Posterior cingulate gyrus (tissue), 11 donors: ENCODE results near the gene C11orf58.
A peak's percentile ranks its signal among the peaks of the same experiment; 100 is the strongest.

Experiments used
- DNase-seq, 10 donors: peaks; one replicate each; pipeline versions ENCODE4 v3.0.0 to v3.0.0-alpha.2; 2020 to 2021; ENCODE audit warnings: mixed read lengths in 3 of 10
- intact Hi-C: fragments of 100-400 bp; cut with DNase I; formaldehyde crosslinking; loops from one replicate; pipeline ENCODE4 v1.15.1; 2023

The C11orf58 gene

GRCh38 chr11:16767137-16767536, 28.7 kb downstream of the C11orf58 start:
- DNase-seq = peak in 1 of 10 donors; percentile 49
- intact Hi-C loops = no loop called here

GRCh38 chr11:16767957-16768356, 29.5 kb downstream of the C11orf58 start:
- intact Hi-C loops = no loop called here

GRCh38 chr11:16769386-16769785, 30.9 kb downstream of the C11orf58 start:
- intact Hi-C loops = no loop called here
- DNase-seq = no peak

More at GRCh38 chr11:16767957-16768356, 29.5 kb downstream of the C11orf58 start:
- no peak for DNase-seq

- DNase-seq = no peak
- intact Hi-C loops = no loop called here
These were observed 31.6 kb downstream of the C11orf58 start for GRCh38 chr11:16770016-16770415.

GRCh38 chr11:16771350-16772140, 33.1 kb downstream of the C11orf58 start:
- no peak for DNase-seq
- intact Hi-C loops = no loop called here

GRCh38 chr11:16772141-16772512, 33.7 kb downstream of the C11orf58 start:
- intact Hi-C loops = no loop called here
- no peak for DNase-seq

- intact Hi-C loops = no loop called here
- no peak for DNase-seq
These were observed 35.8 kb downstream of the C11orf58 start for GRCh38 chr11:16773981-16774935.

- DNase-seq = no peak
- intact Hi-C loops = no loop called here
These were observed 36.6 kb downstream of the C11orf58 start for GRCh38 chr11:16774936-16775613.

GRCh38 chr11:16775614-16776283, 37.3 kb downstream of the C11orf58 start:
- no peak for DNase-seq

GRCh38 chr11:16776711-16777612, 38.5 kb downstream of the C11orf58 start:
- peak in 2 of 10 donors; percentile 25 to 79 for DNase-seq
- intact Hi-C loops = no loop called here

More at GRCh38 chr11:16775614-16776283, 37.3 kb downstream of the C11orf58 start:
- intact Hi-C loops = no loop called here

GRCh38 chr11:16777613-16777975, 39.1 kb downstream of the C11orf58 start:
- intact Hi-C loops = no loop called here
- no peak for DNase-seq

- intact Hi-C loops = no loop called here
- no peak for DNase-seq
These were observed 39.8 kb downstream of the C11orf58 start for GRCh38 chr11:16778286-16778685.

GRCh38 chr11:16778876-16779275, 40.4 kb downstream of the C11orf58 start:
- intact Hi-C loops = no loop called here
- no peak for DNase-seq

- intact Hi-C loops = no loop called here
- no peak for DNase-seq
These were observed 41.0 kb downstream of the C11orf58 start for GRCh38 chr11:16779436-16779835.

- intact Hi-C loops = no loop called here
- DNase-seq = no peak
These were observed 41.7 kb downstream of the C11orf58 start for GRCh38 chr11:16780146-16780545.

- peak in 1 of 10 donors; percentile 12 for DNase-seq
- intact Hi-C loops = no loop called here
These were observed 42.5 kb downstream of the C11orf58 start for GRCh38 chr11:16780698-16781550.

GRCh38 chr11:16781936-16782919, 43.8 kb downstream of the C11orf58 start:
- DNase-seq = peak in 1 of 10 donors; percentile 47
- intact Hi-C loops = no loop called here
